Cardiac muscle cell (in vitro differentiated cells and primary cell): ENCODE results near the gene NPAS3. TPM values are rescaled to one million over a fixed set of nuclear protein-coding genes. Genes with fewer than 3 reads are reported as not detected.

Experiments used
- DNase-seq, 2 donors: peaks; one replicate each; pipeline versions ENCODE4 v3.0.0 to v3.0.0-alpha.2; 2010 to 2017; ENCODE audit warnings: low read depth in 1 of 2, low spot score in 1 of 2
- H3K27ac ChIP-seq: fragments of 200-600 bp; sonication (generic); 2 replicates; pipeline ENCODE4 v1.5.1; 2016
- H3K27me3 ChIP-seq: fragments of 200-600 bp; sonication (generic); 2 replicates; pipeline ENCODE4 v1.6.0; 2016; ENCODE audit warnings: control low read depth
- H3K36me3 ChIP-seq: fragments of 200-600 bp; sonication (generic); 2 replicates; pipeline ENCODE4 v1.5.1; 2016; ENCODE audit warnings: control low read depth
- H3K4me1 ChIP-seq: fragments of 200-600 bp; sonication (generic); 2 replicates; pipeline ENCODE4 v1.8.1; 2017; ENCODE audit warnings: low read depth, mild to moderate bottlenecking, mixed run types
- H3K4me3 ChIP-seq: fragments of 200-600 bp; sonication (generic); 2 replicates; pipeline ENCODE4 v1.5.1; 2016; ENCODE audit warnings: mild to moderate bottlenecking
- H3K9me3 ChIP-seq: fragments of 200-600 bp; sonication (generic); 2 replicates; pipeline ENCODE4 v1.5.1; 2017; ENCODE audit warnings: low read depth, mild to moderate bottlenecking, control low read depth
- CTCF ChIP-seq: IDR thresholded peaks from 2 replicates; pipeline ENCODE4 v1.5.1; 2012; ENCODE audit warnings: low read depth, mild to moderate bottlenecking, low read length
- polyA plus RNA-seq: library from polyadenylated mRNA; unstranded; fragments of >200 nt; fragmentation: Nextera tagmentation; extraction: Ambion mirVana; gene quantifications from 2 replicates; pipeline ENCODE4 v1.2.1, GENCODE V29; 2016
- total RNA-seq: library from RNA; depleted of rRNA; stranded (reverse); fragments of >200 nt; gene quantifications from 2 replicates; pipeline ENCODE4 v1.2.3, GENCODE V29; 2016

NPAS3 gene
- total and polyA plus RNA-seq, 2 experiments from 2014 or later, result 0.18 TPM

- Histone ChIP-seq H3K9me3 (no peaks in the 10 kb centered on the region), H3K36me3 (no peaks in the 10 kb centered on the region), H3K4me3 (no peak overlapping the region), H3K4me1 (no peaks in the 10 kb centered on the region), H3K27me3 (no peaks in the 10 kb centered on the region), H3K27ac (no peak overlapping the region)
- no peak for DNase-seq
- no peak for TF ChIP-seq CTCF
These were observed 632.1 kb downstream of the NPAS3 start for GRCh38 chr14:33570694-33571310.

- H3K4me1 ChIP-seq, result no peaks in the 10 kb centered on the region
- no peaks in the 10 kb centered on the region for H3K9me3 ChIP-seq
- no peak overlapping the region for H3K27ac ChIP-seq
- no peak for TF ChIP-seq CTCF
- H3K4me3 ChIP-seq, result no peak overlapping the region
- H3K36me3 ChIP-seq, result no peaks in the 10 kb centered on the region
- no peaks in the 10 kb centered on the region for H3K27me3 ChIP-seq
- DNase-seq, result no peak
These were observed 634.7 kb downstream of the NPAS3 start for GRCh38 chr14:33573301-33573880.

GRCh38 chr14:33576014-33576413, 637.3 kb downstream of the NPAS3 start:
- H3K9me3 ChIP-seq, result no peaks in the 10 kb centered on the region
- no peak overlapping the region for H3K27ac ChIP-seq
- no peak for TF ChIP-seq CTCF
- no peaks in the 10 kb centered on the region for H3K4me1 ChIP-seq
- H3K36me3 ChIP-seq, result no peaks in the 10 kb centered on the region
- no peak overlapping the region for H3K4me3 ChIP-seq
- DNase-seq, result no peak
- no peaks in the 10 kb centered on the region for H3K27me3 ChIP-seq

GRCh38 chr14:33578461-33579216, 640.0 kb downstream of the NPAS3 start:
- no peak for DNase-seq
- Histone ChIP-seq H3K4me1 (no peaks in the 10 kb centered on the region), H3K4me3 (no peak overlapping the region), H3K27ac (no peak overlapping the region), H3K27me3 (no peaks in the 10 kb centered on the region), H3K9me3 (no peaks in the 10 kb centered on the region), H3K36me3 (no peaks in the 10 kb centered on the region)
- no peak for TF ChIP-seq CTCF

GRCh38 chr14:33580231-33580749, 641.6 kb downstream of the NPAS3 start:
- no peaks in the 10 kb centered on the region for H3K36me3 ChIP-seq
- TF ChIP-seq CTCF, result no peak
- no peak overlapping the region for H3K4me3 ChIP-seq
- H3K4me1 ChIP-seq, result no peaks in the 10 kb centered on the region
- H3K9me3 ChIP-seq, result no peaks in the 10 kb centered on the region
- H3K27ac ChIP-seq, result no peak overlapping the region
- DNase-seq, result no peak
- H3K27me3 ChIP-seq, result no peaks in the 10 kb centered on the region
